HT1080 (cell line): ENCODE results near the gene TBC1D2. TPM values are rescaled to one million over a fixed set of nuclear protein-coding genes. Genes with fewer than 3 reads are reported as not detected.
"Not testable (repeated sequence)": the region's sequence is repeated elsewhere in the genome, so short reads cannot be mapped to it uniquely, and the experiment has no call there.

Experiments
- DNase-seq: peaks from one replicate; pipeline ENCODE4 v3.0.0-alpha.2; 2015; ENCODE audit warnings: low read depth
- total RNA-seq: library from RNA; depleted of rRNA; stranded (reverse); fragments of >200 nt; shearing (Covaris generic); gene quantifications from 2 replicates; pipeline ENCODE4 v1.2.3, GENCODE V29; 2014

Gene TBC1D2
- total RNA-seq, 1 experiment from 2014 or later = 36.6 TPM

DNA sequence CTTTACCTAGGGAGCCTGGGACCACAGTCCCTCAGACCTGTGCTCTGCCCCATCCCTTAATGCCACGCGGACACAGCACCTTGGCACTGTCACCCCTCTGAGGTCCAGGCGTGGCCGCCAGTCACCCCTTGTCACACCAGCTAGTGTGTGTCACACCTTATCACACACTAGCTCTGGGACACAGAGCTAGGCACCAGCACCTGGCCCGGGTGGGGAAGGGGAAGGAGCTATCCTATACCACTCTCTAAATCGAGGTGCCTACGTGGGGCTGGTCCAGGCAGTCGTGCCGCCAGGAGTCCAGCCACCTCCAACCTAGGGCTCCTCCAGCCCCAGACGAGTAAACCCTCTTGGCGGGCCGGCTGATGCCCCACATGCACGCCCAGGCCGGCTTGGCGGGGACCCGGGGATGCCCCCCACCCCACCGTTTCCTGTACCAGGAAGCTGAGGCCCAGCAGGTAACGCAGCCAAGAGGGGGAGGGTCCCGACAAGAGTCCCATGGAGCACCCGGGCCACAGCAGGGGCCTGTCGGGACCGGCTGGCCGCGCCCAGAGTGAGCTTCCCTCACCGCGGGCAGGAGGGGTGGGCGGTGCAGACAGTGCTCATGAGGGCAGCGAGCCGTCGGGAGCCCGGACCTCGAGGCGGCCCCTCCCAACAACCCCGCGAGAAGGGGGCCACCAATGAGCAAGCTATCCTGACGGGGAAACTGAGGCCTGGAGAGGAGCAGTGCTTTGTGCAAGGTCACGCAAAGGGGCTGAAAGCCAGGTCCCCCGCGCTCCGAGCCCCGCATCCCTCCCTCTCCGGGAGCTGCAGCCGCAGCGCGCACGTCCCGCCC, 63.6 kb downstream of the TBC1D2 start:
- peak; percentile 39 for DNase-seq

GRCh38 chr9:98191181-98191608, 64.3 kb downstream of the TBC1D2 start:
- DNase-seq = no peak

GRCh38 chr9:98190757-98191105, 64.7 kb downstream of the TBC1D2 start:
- DNase-seq = no peak

DNA sequence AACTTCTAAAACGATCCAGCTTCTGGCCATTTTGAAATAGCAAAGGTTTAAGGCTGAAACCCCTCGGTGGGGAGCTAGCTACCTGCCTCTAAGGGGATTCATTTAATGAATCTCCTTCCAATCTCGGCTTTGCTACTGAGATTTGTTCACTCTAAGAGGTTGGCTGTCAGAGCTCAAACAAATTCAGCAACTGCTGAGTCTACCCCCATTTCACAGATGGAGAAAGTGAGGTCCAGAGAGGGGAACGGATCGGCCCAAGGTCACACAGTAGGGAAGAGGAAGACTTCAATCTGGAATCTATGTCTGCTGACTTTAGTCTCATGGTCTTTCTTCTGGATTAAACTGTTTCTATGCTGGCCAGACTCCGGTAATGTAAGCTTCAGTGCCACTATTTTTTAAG, 66.0 kb downstream of the TBC1D2 start:
- no peak for DNase-seq

DNA sequence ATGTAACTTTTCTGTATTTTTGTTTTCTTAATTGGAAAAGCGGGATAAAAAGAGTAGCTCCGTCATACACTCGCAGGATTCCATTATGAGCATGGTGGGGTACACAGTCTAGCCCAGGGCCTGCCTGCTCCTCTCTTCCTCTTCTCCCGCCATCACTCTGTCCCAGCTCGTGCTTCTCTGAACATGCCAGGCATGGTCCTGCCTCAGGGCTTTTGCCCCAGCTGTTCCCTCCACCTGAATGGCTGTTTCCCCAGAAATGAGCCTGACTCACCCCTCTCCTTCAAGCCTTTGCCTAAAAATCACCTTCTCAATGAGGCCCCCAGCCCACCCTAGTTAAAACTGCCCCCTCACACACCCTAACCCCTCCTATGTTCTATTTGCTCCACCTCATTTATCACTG, 67.5 kb downstream of the TBC1D2 start:
- DNase-seq = no peak

GRCh38 chr9:98186236-98186635, 69.2 kb downstream of the TBC1D2 start:
- no peak for DNase-seq

- DNase-seq = no peak
Observed at GRCh38 chr9:98185611-98186171, 69.8 kb downstream of the TBC1D2 start.

- no peak for DNase-seq
Observed at GRCh38 chr9:98185021-98185567, 70.4 kb downstream of the TBC1D2 start.

- no peak for DNase-seq
Observed at GRCh38 chr9:98184326-98184725, 71.1 kb downstream of the TBC1D2 start.

GRCh38 chr9:98182889-98183599, 72.4 kb downstream of the TBC1D2 start:
- no peak for DNase-seq

DNA sequence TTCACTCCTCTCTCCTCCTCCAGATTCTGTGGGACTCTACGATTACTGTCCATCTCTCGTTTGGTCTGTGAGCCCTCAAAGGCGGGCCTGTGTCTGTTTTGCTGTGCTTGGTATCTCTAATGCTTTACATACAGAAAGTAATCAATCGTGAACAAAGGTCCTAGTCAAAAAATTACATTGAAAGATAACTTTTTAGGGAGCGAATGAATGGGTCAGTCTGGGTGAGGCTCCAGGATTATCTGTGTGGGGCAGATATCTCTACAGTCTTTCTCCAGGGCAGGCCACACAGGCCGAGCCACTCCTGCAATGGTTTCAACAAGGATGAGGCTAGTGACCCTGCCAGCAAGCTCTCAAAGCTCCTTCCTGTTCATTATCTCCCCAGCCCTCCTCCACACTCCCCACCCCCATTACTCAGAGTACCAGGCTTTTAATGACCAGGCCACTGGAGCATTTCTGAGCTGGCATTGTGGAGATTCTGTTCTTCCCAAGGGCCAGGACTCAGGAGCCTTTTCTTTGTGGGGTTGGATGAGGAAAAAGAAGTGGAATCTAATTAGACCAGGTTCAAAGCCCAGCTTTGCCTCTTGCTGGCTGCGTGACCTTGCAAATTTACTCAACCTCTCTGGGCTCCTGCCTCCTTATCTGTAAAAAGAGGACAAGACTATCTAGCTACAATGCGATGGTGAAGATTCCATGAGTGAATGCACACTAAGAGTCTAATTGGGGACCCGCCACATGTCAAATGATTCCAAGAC, 73.2 kb downstream of the TBC1D2 start:
- DNase-seq = no peak

DNA sequence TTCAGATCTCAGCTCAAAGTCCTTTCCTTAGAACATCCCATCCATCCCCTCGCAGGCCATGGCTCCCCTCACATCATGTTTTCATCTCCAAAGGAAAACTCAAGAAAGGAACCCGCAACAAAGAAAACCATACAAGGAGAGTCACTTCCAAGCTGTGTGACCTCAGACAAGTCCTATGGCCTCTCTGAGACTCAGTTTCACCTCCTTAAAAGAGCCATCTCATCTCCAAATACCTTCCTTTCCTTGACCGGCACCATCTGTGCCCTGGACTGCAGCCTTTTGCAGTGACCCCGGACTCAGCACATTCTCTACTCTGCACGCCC, 73.7 kb downstream of the TBC1D2 start:
- no peak for DNase-seq

DNA sequence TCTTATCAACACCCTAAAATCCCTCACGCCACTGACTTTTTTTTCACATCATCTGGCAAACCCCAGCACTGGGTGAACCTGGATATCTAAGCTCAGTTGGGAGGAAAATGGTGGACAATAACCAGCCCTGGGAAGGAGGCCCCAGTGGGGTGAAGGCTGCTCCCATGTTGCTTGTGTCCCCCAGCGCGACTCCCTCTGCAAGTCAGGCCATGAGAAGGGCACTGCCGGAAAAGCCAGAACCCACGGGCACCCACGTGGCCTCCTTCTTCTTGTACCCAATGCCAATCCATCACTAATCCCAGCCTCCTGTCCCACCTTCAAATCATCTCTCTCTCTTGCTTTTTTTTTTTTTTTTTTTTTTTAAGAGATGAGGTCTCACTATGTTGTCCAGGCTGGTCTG, 74.5 kb downstream of the TBC1D2 start:
- DNase-seq = no peak

DNA sequence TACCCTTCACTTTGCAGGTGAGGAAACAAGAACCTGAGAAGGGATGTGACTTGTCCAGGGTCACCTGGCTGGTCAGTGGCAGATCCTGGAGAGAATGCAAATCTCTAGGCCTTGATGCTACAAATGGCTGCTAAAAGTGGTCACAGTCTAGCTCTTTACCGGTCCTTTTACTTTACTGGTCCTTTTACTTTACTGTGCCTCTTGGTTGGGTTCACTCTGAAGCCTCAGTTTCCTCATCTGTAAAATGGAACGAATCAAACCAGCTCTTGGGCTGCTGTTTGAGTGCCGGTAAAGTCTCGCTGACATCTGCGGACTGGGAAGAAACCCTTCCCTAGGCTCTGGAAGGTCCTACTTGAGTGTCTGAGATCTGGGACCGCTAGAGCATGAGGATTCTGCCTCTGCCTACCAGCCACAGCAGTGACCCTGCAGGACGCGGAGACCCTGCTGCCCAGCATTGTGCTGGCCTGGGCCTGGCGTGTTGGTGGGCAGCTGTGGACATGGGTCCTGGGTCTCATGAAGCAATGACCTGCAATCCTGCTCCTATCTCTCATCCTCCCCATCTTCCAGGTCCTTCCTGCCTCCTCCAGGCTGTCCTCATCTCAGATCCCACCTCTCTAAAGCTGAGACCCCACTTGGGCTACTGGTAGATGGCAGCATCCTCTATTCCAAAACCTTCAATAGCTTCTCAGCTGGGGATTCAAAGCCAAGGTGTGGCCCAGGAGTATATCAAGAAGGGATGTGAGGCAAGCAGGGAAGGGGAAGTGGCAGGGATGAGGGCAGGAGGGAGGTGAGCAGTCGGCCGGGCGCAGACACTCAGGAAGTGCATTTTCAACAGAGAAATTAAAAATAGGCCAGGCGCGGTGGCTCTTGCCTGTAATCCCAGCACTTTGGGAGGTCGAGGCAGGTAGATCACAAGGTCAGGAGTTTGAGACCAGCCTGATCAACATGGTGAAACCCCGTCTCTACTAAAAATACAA, 76.3 kb downstream of the TBC1D2 start:
- no peak for DNase-seq

GRCh38 chr9:98176391-98177259, 78.8 kb downstream of the TBC1D2 start:
- no peak for DNase-seq

- no peak for DNase-seq
Observed at GRCh38 chr9:98175762-98176161, 79.7 kb downstream of the TBC1D2 start.

DNA sequence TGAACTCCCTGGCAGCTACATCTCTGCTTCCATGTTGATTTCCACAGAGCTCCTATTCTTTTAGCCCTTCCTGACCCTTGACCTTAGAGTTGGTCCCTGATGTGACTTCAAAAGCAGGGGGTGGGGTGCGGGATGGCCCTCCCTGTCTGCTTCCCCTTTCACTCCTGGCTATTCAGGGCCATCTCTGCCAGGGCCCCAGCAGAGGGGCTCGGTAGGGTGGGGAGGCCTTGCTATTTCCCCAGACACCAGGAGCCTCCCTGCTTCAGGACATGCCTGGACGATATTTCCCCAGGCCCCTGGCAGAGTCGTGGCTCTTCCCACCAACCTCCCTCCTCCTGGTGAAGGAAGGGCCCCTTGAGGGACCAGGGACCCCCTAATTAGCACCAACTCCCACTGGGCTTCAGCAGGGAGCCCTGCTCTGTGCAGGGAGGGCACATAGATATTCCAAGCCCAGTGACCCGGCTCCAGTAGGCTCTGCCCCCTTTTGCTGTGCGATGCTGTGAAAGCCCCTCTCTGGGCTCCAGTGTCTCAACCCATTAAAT, 80.3 kb downstream of the TBC1D2 start:
- no peak for DNase-seq

GRCh38 chr9:98174502-98174918, 80.9 kb downstream of the TBC1D2 start:
- not testable (repeated sequence) for DNase-seq

- no peak for DNase-seq
Observed at GRCh38 chr9:98173181-98173580, 82.3 kb downstream of the TBC1D2 start.
